ENCODE data around the gene BIK.

The BIK gene

GRCh38 chr22:43164636-43165035 lies 54.1 kb downstream of the BIK start:
- DNase-seq: no peak

DNA sequence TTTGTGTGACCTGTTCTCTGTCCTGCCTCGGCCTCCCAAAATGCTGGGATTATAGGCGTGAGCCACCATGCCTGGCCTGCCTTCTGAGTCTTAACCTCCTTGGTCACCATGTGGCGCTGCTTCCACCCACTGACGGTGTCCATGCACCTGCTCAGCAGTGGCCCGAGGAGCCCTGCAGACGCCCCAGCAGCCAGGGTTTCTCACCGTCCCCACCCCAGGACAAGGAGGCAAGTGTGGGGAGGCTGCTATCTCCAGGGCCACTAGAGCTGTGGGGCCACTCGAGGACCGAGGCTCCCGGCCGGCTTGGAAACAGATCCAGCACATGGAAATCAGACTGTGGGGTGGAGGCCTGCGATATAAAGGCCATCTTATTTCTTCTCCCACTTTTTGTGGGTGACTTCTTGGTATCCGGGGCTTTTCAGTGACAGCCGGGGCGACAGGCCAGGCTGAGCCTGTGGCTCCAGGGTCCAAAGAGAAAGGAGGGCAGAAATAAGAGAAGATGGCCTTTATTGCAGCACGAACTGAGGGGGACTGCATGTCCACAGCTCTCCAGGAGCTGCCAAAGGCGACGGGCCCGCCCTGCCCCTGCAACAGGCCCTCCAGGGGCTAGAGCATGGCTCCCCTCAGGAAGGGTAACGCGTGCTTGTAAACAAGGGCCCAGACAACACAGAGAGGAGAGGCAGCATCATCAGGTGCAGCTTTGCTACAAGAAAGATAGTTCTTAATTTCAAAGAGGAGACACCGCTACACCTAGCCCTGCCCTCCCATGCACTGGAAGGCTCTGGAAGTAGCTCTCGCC lies 55.8 kb downstream of the BIK start:
- DNase-seq: no peak

DNA sequence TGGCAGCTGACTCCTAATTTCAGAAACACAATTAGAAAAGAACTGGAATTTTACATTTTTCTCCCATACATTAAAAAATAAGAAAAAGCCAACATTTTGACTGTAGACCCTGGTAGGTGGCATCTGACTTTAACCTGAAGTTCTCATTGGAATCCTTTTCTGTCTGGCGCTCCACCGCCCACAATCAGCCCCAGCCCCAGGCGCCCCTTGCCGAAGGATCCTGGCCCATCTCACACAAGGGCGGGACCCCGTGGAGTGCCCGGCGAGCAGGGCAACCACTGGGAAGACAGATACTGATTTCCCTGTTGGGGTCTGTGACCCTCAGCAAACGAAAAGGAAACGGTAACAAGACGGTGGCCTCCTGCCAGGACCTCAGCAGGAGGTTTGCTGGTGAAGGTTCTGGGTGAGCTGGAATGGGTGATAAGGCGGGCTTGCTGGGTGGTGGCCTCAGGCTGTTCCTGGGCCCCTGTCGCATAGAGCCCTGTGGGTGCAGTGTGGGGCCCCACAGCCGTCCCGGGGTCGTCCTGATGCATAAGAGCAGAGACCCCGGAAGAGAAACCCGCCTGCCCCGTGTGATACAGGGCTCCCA lies 56.5 kb downstream of the BIK start:
- no peak for DNase-seq

- DNase-seq: no peak
Observed at GRCh38 chr22:43168471-43169309, 58.1 kb downstream of the BIK start.

DNA sequence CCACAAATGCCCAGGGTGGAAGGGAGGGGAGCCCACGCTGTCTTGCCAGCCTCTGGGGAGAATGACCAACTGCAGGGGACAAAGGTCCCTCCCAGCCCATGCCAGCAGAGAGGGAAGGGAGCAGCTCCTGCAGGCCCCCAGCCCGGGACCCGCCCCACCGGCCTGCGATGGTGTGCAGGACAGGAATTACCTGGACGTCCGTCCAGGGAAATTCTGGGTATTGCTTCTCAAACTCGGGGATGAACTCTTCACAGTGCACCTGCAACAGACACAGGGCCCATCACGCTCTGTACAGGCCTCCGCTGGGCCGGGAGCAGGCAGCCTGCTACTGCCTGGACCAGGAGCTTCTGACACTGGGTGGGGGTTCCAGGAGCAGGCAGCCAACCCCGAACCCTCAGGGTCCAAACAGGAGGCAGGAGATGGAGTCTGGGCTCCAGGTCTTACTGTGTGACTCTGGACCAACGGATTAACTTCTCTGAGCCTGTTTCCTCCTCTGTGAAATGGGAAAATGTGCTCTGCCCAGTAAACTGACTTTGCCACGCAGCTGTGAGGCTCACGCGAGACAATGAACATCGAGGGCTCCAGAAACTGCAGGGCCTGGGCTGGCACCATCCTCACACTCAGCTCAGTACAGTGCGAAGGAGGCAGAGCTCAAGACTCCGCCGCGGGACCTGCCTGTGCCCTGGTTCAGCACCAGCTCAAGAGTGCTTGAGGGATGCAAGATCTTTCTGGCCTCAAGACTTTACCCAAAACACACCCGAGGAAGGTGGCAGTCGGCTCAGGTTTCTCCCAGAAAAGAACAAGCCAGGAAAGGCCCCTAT lies 59.0 kb downstream of the BIK start:
- no peak for DNase-seq

DNA sequence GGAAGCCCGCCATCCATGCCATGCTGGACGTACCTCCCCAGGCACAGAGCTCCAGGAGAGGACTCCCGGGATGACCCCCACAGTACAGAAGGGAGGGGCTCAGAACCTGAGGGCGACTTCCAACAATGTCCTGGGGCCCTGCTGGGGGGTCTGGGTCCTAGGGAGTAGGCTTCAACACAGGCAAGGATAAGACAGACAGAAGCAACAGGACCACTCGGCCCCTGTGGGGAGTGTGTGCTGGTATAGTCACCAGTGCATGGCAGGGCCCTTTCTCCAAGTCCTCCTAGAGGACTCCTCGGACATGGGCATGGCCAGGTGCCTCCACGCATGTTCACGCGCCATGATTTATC lies 59.6 kb downstream of the BIK start:
- no peak for DNase-seq

DNA sequence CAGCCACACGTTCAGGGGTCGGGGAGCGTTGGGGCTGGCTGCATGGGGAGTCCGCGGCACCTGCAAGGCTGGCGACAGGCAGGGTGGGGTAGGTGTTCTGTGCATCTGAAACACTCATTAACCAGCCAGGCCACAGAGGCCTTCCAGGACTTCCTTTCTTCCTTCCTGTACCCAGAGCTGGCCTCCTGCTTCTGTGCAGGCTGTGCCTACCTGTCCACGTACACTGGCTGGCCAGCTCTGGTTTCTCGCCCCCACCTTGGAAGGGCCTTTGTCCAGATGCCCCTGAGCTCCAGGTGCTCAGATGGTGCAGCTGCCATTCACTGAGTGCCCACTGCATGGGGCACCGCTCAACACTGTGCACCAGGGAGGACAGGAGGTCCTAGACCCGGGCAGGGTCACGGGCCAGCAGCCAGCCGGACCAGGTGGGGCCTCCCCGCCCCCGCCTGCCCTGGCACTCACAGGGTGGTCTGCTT lies 60.5 kb downstream of the BIK start:
- no peak for DNase-seq

GRCh38 chr22:43171607-43172006 lies 61.1 kb downstream of the BIK start:
- no peak for DNase-seq

DNA sequence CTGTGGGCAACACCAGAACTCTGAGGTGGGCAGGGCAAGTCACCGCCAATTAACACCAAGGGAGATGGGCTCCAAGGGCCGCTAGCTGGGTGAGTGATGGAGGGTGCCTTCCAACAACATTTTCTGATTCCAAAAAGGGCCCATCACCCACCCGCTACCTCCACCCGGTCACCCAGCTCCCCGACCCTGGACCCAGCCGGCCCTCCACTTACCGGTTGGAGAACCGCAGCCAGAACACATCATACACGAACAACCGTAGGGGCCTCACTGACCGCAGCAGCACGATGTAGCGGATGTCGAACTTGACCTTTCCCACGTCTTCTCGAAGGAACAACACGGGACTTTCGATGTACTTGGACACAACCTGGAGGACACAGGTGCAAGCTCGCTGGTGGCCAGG lies 61.6 kb downstream of the BIK start:
- DNase-seq: no peak

- DNase-seq: no peak
Observed at GRCh38 chr22:43173566-43173965, 63.0 kb downstream of the BIK start.

DNA sequence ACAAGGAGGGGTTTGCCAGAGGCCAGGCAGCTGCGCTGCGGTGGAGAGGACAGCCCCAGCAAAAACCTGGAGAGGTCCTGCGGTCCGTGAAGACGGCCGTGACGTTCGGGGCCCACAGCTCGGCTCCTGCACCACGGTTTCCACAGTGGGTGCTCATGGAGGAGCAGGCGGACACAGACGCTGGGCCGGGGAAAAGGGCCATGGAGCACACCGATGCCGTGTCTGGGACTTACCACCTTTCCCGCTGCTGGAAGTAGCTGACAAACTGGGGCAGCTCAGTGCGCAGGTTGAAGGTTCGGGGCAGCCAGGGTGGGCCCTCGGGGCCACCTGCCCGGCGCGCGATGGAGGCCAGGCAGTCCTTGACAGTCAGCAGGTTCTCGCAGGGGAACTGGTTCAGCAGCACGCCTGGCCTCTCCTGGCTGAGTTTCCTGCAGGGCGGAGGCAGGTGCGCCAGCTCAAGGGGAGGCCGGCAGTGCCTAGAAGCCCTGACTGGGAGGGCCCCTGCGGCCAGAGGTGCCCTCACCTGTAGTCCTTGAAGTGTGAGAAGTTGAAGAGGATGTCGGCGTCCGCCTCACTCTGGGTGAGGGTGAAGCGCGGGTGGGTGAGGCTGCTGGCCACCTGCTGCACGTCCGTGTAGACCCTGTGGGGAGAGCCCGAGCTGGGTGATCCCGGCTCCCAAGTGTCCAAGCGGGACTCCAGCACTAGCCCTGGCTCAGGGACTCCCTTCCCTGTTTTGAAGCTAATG lies 63.6 kb downstream of the BIK start:
- DNase-seq: no peak

DNA sequence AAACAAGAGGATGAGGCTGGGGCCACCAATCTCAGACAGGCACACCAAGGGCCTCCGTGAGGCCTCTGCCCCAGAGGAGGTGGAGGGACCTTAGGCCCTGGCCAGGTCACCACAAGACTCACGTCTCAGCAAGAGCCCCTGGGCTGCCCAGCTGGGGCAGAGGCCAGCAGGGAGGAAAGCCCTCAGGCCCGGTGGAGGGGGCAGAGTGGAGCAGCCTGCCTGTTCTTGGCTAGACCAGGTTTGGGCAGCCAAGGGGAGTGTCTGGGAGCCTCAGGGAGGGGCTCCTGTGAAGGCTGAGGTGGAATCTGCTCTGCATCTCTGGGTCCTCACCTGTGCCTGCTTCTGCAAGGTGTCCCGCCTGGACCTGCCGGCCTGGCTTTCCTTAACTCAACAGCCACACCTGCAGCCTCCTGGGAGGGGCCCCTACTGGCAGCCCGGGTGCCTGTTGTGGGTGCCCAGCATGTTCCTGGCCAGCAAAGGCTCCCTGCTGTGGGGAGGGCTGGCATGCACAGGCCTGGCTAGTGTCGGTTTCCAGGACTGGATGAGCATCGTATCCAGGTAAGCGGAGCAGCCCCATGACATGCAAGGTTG lies 64.5 kb downstream of the BIK start:
- DNase-seq: no peak

GRCh38 chr22:43176090-43176489 lies 65.5 kb downstream of the BIK start:
- DNase-seq: no peak

DNA sequence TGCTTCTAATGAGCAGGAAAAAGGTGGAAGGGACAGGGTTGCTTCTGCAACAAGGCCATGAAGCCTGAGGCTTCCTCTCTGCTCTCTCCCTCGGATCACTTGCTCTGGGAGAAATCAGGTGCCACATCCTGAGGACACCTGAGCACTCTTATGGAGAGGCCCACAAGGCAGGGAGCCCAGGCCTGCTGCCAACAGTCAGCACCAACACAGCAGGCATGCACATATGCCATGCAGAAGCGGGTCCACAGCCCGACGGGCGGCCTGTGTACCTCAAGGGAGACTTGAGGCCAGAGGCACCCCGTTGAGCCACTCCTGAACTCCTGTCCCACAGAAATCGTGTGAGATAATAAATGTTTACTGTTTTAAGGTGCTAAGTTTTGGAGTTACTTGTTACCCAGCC lies 66.9 kb downstream of the BIK start:
- DNase-seq: no peak
